Fibroblast of the conjunctiva (primary cell): ENCODE results near the gene PALM3.

ENCODE experiments used
- DNase-seq: peaks from one replicate; pipeline ENCODE4 v3.0.0-alpha.2; 2010; ENCODE audit warnings: low read depth

PALM3 gene

DNA sequence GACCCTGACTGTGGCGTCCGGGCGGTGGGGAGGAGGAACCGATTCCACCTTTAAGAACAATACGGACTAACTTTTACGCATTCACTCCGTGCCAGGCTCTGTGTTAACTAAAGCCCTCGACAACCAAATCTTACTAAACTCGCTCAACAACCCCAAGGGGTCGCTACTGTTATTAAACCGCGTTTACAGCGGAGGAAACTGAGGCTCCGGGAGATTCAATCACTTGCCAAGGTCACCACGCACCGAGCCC, 27.5 kb upstream of the PALM3 start:
- DNase-seq, result no peak

DNA sequence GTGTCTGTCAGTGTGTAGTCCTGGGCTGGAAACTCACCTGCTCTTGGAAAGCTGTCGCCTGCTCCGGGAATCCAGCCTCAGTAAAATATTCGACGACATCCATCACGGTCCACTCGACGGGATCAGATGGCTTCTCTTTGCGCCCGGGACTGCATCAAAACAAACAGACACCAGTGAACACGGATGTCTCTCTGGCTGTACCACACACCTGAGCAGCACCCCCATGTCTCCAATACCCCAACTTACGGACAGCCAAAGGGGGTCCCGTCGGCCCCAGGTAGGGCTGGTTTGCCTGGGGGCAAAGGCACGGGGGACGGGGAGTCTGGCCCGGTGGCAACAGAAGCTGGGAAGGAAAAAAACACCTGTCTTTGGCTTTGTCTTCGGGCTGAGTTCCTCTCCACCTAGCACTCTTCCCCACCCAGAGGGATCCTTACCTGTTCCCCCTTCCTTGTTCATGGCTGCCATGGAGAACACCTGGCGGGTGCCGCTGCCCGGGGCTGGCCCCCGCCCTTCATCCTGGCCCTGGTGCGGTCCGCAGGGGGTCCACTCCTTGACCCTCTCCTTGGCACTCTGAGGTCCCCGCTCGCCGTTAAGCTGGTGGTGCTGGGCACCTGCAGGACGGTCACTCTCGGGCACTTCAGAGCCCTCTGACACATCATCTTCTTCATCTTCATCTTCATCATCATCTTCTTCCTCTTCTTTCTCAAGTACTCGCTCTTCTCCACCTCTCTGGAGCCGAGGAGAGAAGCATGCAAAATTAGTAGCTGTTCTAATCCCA, 26.9 kb upstream of the PALM3 start:
- DNase-seq, result no peak

DNA sequence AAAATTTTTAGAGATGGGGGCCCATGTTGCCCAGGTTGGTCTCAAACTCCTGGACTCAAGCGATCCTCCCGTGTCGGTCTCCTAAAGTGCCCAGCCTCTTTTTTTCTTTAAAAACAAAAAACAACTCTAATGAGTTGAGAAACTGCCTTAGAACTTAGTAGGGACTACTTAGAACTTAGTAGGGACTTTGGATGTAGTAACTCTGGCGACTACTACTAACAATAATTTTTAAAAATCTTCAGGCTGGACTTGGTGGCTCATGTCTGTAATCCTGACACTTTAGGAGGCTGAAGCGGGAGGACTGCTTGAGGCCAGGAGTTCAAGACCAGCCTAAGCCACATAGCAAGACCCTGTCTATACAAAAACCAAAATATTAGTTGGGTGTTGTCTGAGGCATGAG, 24.2 kb upstream of the PALM3 start:
- DNase-seq, result no peak

DNA sequence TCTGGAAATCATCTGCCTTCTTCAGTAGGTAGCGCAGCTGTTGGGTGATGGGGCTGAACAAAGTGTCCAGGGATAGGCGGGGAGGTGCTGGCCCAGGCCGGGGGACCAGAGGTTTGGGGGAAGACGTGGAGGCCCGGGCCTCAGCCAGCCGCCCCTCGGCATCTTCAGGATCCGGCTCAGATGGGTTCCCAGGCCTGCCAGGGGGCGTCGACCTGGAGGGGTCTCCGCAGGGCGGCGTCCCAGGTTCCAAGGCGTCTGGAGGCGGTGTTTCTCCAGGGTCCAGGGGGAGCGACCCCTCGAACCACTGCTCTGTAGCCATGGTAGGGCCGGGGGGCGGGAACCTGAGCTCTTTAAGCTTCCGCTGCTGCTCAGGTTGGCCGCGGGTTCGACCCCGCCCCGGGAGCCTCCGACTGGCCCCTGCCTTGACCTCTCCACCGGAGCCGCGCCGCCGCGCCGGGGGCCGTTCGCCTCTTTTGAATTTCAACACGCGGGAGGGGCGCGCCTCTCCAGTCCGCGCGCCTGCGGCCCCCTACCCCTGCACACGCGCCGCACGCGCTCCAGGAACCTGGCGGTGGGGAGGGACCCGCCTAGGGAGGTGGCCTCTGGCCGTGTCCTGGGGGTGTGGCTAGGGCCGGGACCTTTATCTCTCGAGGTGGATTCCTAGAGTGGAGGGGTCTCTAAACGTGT, 23.6 kb upstream of the PALM3 start, which contains the start of gene C19orf67:
TSS of gene C19orf67 (minus strand) at position 475 of the 687 bp plus-strand sequence. CDS start at position 319, 156 bp downstream.
- DNase-seq, result no peak

DNA sequence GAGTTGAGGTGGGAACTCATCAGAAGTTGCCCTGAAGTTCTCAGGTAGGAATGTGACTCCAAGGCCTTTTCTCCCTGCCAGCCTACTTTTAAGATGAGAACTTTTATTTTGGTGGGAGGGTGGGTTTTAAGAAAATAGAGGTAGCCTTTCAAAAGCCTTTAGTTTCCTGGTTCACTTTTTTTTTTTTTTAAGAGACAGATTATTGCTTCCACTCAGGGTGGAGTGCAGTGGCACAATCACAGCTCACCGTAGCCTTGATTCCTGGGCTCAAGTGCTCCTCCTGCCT, 20.7 kb upstream of the PALM3 start:
- no peak for DNase-seq

DNA sequence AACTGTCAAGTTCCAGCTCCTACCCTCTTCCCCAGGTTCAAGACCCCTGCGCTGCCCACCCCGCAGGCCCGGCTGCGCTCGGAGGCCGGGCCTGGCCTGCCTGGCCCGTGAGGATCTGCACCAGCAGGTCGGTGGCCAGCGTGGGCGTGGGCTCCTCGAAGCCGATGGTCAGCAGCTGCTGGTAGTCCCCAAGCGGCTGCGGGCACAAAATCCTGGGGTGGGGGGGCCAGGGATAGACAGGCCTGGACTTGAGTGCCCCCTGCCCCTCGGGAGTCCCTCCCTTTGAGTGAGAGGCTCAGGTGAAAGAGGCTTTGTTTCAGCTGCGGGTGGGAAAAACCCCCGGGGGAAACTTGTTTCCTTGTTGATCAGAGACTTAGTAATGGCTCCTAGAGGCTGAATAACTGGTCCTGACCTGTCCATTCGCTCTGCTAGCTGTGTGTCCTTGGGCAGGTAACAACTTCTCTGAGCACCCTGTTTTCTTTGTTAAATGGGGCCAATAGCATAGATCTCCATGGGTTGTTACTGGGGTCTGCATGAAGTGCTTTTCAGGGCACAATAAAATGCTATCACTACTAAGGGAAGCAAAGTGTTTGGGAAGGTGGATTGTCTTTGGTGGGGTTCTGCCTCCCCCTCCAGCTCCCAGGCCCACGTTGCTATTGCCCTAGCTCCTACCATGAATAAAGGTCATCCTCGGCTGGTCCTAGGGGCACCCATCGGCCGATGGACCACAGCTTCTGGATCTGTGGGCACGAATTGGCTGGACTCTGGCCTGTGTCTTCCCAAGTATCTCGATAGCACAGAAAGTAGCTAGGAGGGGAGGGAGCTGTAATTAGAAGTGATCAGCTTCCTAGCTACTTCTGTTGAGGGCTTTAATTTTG, 20.2 kb upstream of the PALM3 start:
- DNase-seq, result no peak

DNA sequence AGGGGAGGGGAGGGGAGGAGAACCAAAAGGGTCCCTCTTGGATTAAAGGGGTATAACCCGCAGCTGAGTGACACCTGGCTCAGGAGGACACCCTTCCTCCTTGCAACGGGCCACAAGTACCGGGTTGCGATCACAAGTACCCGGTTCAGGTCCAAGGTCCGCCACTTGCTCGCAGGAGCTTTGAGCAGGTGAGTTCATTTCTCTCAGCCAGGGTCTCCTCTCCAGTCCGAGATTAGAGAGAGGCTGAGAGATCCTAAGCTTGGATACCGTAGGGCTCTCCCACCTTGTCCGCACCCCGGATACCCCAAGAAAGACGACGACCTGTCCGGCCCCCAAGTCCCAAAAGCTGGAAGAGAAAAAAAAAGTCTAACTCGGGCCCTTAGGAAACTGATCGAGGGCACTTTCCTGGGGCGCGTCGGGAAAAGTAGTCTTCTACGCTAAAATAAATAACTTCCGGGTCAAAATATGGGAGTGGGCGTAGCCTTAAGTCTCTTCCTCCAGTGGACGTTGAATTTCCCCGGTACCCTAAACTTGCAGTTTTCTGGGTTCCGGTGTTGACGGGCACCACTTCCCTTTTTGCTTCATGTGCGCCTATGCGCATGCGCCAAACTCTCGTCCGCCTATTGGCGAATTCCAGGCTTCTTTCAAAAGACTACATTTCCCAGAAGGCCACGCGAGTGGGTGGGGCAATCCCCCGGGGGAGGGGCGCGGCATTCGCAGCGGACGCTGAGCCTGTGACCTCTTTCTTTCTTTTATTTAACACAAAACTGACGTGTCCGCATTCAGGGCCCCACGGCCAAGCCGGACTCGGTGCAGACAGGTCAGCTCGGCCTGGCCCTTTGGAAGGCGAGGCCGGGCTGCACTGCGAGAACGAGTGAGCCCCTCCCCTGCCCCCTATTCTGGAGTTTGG, 19.3 kb upstream of the PALM3 start:
- peak; percentile 99 for DNase-seq

DNA sequence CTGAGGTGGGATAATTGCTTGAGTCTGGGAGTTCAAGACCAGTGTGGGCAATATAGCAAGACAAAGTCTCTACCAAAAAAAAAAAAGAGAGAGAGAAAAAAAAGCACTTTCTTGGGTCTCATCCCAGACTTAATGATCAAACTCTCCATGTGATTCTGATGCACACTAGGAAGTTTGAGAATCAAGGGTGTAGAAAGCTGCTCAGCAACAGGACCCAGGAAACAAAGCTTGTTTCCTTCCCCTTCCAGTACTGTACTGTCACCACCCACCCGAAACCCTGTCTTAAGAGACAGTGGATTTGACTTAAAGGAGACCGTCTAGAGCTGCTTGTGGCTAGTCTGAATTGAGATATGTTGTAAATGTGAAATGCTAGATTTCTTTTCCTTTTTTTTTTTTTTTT, 16.5 kb upstream of the PALM3 start:
- no peak for DNase-seq

DNA sequence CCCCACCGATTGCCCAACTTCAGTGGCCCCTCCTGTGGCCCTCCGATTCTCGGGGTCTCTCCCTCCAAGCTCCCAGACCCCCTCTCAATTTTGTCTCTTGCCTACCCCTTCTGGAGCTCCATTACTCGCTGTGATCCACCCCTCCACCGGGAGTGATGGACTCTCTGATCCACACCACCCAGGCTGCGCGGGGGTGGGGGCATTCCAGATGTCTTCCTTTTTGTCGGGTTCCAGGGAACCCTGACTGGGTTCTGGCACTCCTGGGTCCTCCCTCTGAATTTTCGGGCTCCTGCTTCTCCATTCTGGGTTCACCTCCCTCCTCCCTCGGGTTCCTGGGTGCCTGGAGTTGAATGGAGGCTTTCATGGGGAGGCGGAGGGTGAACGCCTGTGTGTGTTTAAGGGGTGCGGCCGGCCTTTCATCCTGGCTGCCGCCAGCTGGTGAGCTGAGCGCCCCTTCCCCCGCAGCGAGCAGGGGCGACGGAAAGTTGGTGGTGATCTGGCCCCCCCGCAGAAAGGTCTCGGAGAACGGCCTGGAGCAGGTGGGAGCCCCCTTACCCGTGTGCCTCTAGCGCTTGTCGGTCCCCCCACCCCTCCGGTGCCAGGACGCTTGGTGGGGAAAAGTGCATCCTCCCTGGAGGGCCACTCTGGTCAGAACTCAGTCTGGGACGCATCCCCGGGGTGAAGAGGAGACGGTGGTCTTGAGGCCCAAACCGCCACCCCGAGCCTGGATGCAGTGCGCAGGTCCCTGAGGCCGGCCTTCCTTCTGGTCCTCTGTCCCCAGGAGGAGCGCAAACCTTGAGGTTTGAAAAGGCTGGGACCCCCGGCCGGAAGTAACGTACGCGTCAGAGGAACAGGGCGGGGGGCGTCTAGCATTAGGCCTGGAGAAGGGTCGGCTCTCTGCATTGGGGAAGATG, 12.3 kb upstream of the PALM3 start:
- DNase-seq, result no peak

DNA sequence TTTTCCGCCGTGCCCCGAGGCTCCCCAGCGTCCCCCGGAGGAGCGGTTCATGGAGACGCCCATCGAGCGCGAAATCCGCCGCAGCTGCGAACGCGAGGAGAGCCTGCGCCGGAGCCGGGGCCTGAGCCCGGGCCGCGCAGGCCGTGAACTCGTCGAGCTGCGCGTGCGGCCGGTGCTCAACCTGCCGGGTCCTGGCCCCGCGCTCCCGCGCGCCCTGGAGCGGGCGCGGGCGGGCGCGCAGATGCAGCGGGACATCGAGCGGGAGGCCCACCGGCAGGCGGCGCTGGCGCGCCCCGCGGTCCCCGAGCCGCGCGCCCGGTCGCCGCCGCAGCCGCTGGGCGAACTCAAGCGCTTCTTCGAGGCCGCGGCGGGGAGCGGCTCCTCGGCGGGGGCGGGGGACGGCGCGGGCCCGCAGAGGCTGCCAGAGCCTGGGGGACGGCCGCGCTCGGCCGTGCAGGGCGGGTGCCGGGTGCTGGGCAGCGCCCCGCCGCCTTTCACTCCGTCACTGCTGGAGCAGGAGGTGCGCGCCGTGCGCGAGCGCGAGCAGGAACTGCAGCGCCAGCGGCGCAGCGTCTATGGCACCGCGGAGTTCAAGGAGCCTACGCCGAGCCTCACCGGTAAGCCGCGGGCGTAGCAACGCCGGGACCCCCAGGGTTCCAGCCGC, 11.5 kb upstream of the PALM3 start:
- DNase-seq, result peak; percentile 38

DNA sequence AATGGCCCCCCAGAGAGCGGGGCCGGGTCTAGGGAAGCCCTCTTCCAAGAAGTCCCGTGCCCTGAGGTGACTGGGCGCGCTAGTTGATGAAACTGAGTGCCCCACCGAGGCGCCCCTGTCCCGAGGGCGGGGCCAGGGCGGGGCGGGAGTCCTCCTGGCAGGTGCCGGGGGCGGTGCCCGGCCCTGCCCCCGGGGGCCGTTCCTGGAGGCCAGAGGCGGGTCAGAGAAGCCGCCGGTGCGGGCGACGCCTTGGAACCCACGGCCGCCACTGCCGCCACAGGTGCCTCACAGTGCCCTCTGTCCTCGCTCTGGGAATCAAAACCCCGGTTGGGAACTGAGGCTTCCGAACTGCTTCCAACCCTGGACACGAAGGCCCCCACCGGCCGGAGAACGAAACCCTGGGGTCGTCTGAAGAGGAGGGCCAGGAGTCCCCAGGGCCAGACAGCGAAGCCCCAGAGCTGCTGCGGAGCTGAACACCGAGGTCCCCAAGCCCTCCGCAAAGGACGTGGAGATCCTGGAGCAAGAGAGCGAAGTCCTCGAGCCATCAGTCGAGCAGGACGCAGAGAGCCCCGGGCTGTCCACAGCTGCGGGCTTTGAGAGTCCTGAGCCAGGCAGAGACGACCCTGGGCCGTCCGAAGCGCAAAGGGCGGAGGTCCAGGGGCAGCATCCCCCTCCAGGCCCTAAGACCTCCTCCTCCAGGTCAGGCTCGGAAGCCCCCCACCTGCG, 10.8 kb upstream of the PALM3 start, which contains the start of gene MISP3:
TSS of gene MISP3 (plus strand) at position 252 of the 726 bp plus-strand sequence. CDS start 524 bp downstream, outside the sequence.
- DNase-seq, result no peak

DNA sequence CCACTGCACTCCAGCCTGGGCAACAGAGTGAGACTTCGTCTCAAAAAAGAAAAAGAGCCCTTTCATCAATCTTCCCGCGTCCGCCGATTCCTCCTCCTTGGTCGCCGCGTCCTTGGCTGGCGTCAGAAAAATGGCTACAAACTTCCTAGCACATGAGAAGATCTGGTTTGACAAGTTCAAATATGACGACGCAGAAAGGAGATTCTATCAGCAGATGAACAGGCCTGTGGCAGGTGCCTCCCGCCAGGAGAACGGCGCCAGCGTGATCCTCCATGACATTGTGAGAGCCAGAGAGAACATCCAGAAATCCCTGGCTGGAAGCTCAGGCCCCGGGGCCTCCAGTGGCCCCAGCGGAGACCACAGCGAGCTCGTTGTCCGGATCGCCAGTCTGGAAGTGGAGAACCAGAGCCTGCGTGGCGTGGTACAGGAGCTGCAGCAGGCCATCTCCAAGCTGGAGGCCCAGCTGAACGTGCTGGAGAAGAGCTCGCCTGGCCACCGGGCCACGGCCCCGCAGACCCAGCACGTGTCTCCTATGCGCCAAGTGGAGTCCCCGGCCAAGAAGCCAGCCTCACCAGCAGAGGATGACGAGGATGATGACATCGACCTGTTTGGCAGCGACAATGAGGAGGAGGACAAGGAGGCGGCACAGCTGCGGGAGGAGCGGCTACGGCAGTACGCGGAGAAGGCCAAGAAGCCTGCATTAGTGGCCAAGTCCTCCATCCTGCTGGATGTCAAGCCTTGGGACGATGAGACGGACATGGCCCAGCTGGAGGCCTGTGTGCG, 8.6 kb upstream of the PALM3 start:
- no peak for DNase-seq

DNA sequence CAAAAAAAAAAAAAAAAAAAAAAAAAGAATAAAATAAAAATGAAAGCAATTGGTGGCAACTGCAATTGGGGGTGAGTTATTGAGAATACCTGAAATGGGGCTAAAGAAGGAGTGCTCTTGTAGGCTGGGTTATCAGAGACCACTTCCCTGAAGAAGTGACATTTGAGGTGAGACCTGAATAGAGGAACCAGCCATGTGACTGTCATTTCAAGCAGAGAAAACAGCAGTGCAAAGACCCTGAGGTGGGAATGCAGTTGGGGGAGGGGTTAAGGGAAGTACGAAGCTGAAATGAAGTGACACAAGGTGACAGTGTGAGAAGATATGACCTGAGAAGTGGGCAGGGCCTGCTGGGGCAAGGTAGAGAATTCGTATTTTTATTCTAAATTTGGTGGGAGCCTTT, 4.3 kb upstream of the PALM3 start:
- DNase-seq, result no peak

DNA sequence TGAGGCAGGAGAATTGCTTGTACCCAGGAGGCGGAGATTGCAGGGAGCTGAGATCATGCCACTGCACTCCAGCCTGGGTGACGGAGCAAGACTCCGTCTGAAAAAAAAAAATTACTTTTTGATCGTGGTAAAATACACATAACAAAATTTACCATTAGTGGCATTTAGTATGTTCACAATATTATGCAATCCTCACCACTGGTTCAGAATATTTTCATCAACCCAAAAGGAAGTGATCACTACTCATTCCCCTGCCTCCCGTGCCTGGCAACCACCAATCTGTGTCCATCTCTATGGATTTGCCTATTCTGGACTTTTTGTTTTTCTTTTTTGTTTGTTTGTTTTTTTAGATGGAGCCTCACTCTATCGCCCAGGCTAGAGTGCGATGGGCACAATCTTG, 1.2 kb upstream of the PALM3 start:
- DNase-seq, result no peak

DNA sequence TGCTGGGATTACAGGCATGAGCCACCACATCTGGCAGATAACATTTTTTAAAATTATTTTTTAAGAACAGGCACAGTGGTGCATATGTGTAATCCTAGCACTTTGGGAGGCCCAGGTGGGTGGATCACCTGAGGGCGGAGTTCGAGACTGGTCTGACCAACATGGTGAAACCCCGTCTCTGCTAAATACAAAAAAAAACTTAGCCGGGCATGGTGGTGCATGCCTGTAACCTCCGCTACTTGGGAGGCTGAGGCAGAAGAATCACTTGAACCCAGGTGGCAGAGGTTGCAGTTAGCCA, 631 bp upstream of the PALM3 start:
- DNase-seq, result no peak

DNA sequence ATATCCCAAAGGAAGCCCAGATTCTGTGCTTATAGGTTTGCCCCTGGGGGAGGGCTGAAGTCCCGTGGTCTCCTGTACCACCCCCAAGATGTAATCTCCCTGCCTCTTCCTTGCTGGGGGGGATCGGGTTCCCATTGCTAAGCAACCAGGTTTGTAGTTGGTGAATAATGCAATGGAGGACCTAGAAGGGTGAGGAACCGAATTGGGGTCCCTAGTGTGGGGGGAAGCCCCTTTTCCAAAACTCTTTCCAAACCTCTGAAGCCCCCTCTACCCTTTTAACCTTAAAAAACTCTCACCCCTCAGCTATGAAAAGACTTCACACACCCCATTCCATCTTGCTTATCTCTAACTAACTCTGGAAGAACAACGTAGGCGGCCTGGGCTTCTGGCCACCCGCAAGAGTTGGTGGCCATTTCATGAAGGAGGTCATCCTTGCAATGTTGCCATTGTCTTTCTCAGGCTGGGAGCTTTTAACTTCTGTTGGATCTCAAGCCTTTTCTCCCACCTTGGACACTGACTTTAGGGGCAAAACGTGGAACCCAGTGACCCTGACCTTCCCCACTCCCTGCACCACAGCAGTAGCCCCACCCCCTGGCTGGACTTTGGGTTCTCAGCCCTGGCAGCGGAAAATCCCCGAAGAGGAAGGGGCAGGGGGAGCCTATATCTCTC, 661 bp downstream of the PALM3 start:
- no peak for DNase-seq

DNA sequence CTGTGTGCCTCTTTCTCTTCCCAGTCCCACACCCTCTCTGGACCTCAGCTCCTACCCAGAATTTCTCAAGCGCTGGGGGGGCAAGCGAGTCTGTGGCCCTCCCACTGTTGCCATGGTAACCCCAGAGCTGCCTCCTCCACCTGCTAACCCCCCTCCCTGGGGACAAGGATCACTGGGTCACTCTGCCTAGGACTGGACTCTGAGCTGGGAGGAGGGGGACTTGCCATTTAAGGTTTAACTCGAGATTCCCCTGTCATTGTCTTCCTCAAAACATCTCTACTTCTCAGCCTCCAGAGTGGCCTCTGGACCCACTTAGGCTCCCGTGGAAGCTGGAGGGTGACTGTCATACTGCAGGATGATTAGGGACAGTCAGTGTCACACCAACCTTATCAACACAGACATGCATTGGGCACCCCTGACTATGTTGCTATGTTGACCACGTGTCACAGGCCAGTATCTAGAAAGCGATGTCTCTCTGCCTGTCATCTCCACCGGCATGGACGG, 2.2 kb downstream of the PALM3 start:
- no peak for DNase-seq

DNA sequence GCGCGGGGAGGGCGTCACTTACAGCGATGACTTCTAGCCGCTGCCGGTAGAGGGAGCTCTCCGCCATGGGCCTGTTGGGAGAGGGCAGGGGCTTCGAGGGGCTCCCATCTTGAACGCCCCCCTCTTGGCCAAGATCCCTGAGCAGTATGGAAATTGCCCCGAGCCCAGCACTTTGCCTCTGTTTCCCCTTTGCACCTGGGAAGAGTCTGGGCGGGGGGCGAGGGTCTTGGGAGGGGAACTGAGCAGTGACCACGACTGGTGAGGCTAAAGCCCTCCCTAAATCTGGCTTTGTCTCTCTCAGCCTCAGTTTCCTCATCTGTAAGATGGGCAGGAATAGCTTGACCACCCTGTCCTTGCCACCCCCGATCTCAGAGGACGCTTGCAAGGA, 2.8 kb downstream of the PALM3 start:
- DNase-seq, result no peak
